Epidermal melanocyte (primary cell): ENCODE measurements around the gene ZNF282.
"Not testable (repeated sequence)": the region's sequence is repeated elsewhere in the genome, so short reads cannot be mapped to it uniquely, and the experiment has no call there.

Experiments
- DNase-seq: peaks from one replicate; pipeline ENCODE4 v3.0.0; 2011; ENCODE audit warnings: low spot score; ENCODE audit not compliant: insufficient read length

ZNF282 gene

GRCh38 chr7:149255174-149255573, 59.8 kb downstream of the ZNF282 start:
- no peak for DNase-seq

GRCh38 chr7:149256568-149256967, 61.2 kb downstream of the ZNF282 start:
- no peak for DNase-seq

DNA sequence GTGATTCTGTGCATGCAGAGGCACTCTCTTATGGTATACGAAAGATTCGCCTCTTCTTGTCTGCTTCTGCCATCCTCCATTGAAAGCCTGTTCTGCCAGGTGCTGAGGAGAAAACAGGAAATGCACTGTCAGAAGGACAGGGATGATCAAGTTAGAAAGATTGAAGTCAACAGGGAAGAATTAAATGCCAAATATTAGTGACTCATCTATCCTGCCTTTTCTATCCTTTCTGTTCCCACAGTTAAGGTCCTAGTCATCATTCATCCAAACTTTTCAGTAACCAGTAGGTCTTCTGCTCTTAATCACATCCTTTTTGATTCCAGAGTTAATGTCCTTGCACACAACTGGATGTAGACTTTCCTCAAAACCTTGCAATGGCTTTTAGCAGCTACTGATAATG, 61.8 kb downstream of the ZNF282 start:
- no peak for DNase-seq

- DNase-seq, result no peak
These were observed 66.0 kb downstream of the ZNF282 start for GRCh38 chr7:149261316-149261828.

- DNase-seq, result peak; percentile 80
These were observed 66.7 kb downstream of the ZNF282 start, which contains the start of gene ZNF783 for GRCh38 chr7:149261829-149262617. Gene ZNF783 (plus strand): TSS chr7:149262196. CDS start chr7:149262334, 138 bp downstream.

DNA sequence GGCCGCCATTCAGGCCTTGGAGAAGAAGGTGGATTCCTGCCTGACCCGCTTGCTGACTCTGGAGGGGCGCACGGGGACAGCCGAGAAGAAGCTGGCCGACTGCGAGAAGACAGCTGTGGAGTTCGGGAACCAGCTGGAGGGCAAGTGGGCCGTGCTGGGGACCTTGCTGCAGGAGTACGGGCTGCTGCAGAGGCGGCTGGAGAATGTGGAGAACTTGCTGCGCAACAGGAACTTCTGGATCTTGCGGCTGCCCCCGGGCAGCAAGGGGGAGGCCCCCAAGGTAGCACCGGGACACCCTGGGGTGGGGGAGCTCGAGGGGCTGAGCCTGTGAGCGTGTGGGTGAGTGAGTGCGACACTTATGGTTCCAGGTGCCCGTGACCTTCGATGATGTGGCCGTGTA, 71.1 kb downstream of the ZNF282 start:
- DNase-seq, result no peak

GRCh38 chr7:149267733-149268132, 72.4 kb downstream of the ZNF282 start:
- no peak for DNase-seq

DNA sequence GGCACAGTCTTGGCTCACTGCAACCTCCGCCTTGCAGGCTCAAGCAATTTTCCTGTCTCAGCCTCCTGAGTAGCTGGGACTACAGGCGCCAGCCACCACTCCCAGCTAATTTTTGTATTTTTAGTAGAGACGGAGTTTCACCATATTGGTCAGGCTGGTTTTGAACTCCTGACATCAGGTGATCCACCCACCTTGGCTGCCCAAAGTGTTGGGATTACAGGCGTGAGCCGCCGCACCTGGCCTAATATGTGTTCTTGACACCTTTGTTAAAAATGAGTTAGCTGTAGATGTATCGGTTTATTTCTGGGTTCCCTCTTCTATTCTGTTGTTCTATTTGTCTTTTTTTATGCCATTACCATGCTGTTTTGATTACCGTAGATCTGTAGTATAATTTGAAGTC, 79.1 kb downstream of the ZNF282 start:
- DNase-seq, result not testable (repeated sequence)
